Fibroblast of skin of back (primary cell): Measurements from ENCODE around the gene CHTOP.

ENCODE experiments used
- DNase-seq: peaks from one replicate; pipeline ENCODE4 v3.0.0-alpha.2; 2013

Gene CHTOP

GRCh38 chr1:153693466-153693865, 59.6 kb downstream of the CHTOP start:
- DNase-seq = no peak
